ENCODE results near the gene PRRX2.
"Not testable (repeated sequence)": the region's sequence is repeated elsewhere in the genome, so short reads cannot be mapped to it uniquely, and the experiment has no call there.

The PRRX2 gene

GRCh38 chr9:129737479-129738274 is 72.2 kb downstream of the PRRX2 start:
- peak; percentile 95 for DNase-seq

GRCh38 chr9:129739432-129739831 is 74.0 kb downstream of the PRRX2 start:
- no peak for DNase-seq

GRCh38 chr9:129740174-129740573 is 74.7 kb downstream of the PRRX2 start:
- DNase-seq: no peak

- no peak for DNase-seq
Measured at GRCh38 chr9:129740666-129741464, 75.4 kb downstream of the PRRX2 start.

- DNase-seq: no peak
Measured at GRCh38 chr9:129745200-129745599, 79.8 kb downstream of the PRRX2 start.

GRCh38 chr9:129746092-129746777 is 80.8 kb downstream of the PRRX2 start:
- DNase-seq: no peak

GRCh38 chr9:129748249-129748648 is 82.8 kb downstream of the PRRX2 start:
- DNase-seq: no peak

GRCh38 chr9:129749052-129749451 is 83.6 kb downstream of the PRRX2 start:
- not testable (repeated sequence) for DNase-seq

GRCh38 chr9:129749575-129749974 is 84.1 kb downstream of the PRRX2 start:
- DNase-seq: no peak

- DNase-seq: no peak
Measured at GRCh38 chr9:129750013-129750638, 84.7 kb downstream of the PRRX2 start.

GRCh38 chr9:129751841-129752801 is 86.7 kb downstream of the PRRX2 start:
- no peak for DNase-seq

GRCh38 chr9:129752900-129753729 is 87.7 kb downstream of the PRRX2 start, which contains the start of gene PTGES:
PTGES (minus strand) TSS chr9:129753042; CDS start chr9:129753012, 30 bp downstream.
- peak; percentile 71 for DNase-seq

GRCh38 chr9:129755151-129755550 is 89.7 kb downstream of the PRRX2 start:
- DNase-seq: no peak

GRCh38 chr9:129756191-129756590 is 90.7 kb downstream of the PRRX2 start:
- DNase-seq: no peak

- DNase-seq: no peak
Measured at GRCh38 chr9:129757045-129757444, 91.6 kb downstream of the PRRX2 start.

- no peak for DNase-seq
Measured at GRCh38 chr9:129759319-129759718, 93.9 kb downstream of the PRRX2 start.

GRCh38 chr9:129759804-129760502 is 94.5 kb downstream of the PRRX2 start:
- no peak for DNase-seq

- not testable (repeated sequence) for DNase-seq
Measured at GRCh38 chr9:129760784-129761183, 95.3 kb downstream of the PRRX2 start.

GRCh38 chr9:129761293-129761900 is 96.0 kb downstream of the PRRX2 start:
- no peak for DNase-seq
